Panc1 (cell line): ENCODE results near the gene AUH.

Experiments used
- CTCF ChIP-seq: fragments of 450-650 bp; IDR thresholded peaks from 2 replicates; pipeline ENCODE4 v1.5.1; 2017; ENCODE audit warnings: mild to moderate bottlenecking
- POLR2AphosphoS5 ChIP-seq: IDR thresholded peaks from 2 replicates; pipeline ENCODE4 v1.6.1; 2012; ENCODE audit warnings: mild to moderate bottlenecking, low read depth, low read length, moderate library complexity
- REST ChIP-seq, 2 experiments: IDR thresholded peaks; 2 replicates each; pipeline ENCODE4 v1.6.1; 2011 to 2012; ENCODE audit warnings: low read depth in 2 of 2, control low read depth in 1 of 2, low read length in 1 of 2, mild to moderate bottlenecking in 1 of 2, moderate library complexity in 1 of 2; ENCODE audit not compliant: insufficient read depth in 1 of 2

- TF ChIP-seq POLR2AphosphoS5 (no peak), CTCF (no peak), REST (IDR thresholded peaks at IDR 0.05; ENCODE audit: insufficient read depth in 1 of 2, low read depth in 2 of 2, low read length in 1 of 2) (no peak)
Measured at GRCh38 chr9:91180240-91180929, 181.3 kb downstream of the AUH start.
